Measurements from ENCODE around the gene C10orf90.
"Not testable (repeated sequence)": the region's sequence is repeated elsewhere in the genome, so short reads cannot be mapped to it uniquely, and the experiment has no call there.

DNA sequence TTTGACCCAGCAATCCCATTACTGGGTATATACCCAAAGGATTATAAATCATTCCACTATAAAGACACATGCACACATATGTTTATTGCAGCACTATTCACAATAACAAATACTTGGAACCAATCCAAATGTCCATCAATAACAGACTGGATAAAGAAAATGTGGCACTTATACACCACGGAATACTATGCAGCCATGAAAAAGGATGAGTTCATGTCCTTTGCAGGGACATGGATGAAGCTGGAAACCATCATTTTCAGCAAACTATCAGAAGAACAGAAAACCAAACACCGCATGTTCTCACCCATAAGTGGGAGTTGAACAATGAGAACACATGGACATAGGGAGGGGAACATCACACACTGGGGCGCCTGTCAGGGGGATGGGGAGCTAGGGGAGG lies 291.3 kb downstream of the C10orf90 start:
- TF ChIP-seq, protein P1, sequence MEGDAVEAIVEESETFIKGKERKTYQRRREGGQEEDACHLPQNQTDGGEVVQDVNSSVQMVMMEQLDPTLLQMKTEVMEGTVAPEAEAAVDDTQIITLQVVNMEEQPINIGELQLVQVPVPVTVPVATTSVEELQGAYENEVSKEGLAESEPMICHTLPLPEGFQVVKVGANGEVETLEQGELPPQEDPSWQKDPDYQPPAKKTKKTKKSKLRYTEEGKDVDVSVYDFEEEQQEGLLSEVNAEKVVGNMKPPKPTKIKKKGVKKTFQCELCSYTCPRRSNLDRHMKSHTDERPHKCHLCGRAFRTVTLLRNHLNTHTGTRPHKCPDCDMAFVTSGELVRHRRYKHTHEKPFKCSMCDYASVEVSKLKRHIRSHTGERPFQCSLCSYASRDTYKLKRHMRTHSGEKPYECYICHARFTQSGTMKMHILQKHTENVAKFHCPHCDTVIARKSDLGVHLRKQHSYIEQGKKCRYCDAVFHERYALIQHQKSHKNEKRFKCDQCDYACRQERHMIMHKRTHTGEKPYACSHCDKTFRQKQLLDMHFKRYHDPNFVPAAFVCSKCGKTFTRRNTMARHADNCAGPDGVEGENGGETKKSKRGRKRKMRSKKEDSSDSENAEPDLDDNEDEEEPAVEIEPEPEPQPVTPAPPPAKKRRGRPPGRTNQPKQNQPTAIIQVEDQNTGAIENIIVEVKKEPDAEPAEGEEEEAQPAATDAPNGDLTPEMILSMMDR (conservative IDR thresholded peaks at IDR 0.05; ENCODE audit: low read length): not testable (repeated sequence)
- TF ChIP-seq EZH2phosphoT487 (IDR thresholded peaks at IDR 0.05; ENCODE audit: borderline replicate concordance): not testable (repeated sequence)
